SHP77 treated with DMSO at 0.1 percent for 48 hours (cell line): ENCODE measurements around the gene TTLL3.
A peak's percentile ranks its signal among the peaks of the same experiment; 100 is the strongest.
"Not testable (repeated sequence)": the region's sequence is repeated elsewhere in the genome, so short reads cannot be mapped to it uniquely, and the experiment has no call there.

Experiments used
- DNase-seq: peaks from one replicate; lab custom pipeline; 2025; lab: John Stamatoyannopoulos, UW

Gene TTLL3

DNA sequence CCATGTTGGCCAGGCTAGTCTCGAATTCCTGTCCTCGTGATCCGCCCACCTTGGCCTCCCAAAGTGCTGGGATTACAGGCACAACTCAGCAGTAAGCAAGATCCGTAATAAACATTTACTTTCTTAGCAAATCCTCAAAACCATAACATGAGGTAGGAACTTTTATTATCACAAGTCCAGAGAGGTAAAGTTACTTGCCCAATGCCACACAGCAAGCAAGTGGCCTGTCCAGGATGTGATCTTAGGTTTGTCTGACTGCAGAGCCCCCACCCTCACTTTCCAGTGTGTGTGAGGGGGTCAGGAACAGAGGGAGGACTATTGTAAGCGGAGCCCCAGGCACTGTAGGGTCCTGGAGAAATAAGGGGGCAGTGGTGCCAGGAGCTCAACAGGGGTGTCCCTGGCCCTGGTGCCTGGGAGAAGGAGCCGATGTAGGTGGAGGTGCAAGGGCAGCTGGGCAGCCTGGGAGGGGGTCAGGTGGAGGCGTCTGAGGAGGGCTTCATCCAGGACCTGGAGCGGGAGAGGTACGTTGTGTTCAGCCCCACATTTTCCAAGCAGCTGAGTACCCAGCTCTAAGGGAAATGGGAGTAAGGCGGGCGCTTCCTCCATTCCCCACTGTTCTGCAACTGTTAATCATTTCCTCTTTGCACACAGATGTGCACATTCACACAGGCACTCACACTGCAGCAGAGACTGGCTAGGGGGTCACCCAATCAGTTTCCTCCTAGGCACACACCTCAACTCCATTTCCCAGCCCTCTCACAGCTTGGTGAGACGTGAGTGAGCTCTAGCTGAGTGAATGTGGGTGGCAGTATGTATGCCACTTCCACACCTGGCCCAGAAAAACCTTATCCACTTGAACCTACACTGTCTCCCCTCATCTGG lies 27.9 kb downstream of the TTLL3 start:
- DNase-seq: no peak

DNA sequence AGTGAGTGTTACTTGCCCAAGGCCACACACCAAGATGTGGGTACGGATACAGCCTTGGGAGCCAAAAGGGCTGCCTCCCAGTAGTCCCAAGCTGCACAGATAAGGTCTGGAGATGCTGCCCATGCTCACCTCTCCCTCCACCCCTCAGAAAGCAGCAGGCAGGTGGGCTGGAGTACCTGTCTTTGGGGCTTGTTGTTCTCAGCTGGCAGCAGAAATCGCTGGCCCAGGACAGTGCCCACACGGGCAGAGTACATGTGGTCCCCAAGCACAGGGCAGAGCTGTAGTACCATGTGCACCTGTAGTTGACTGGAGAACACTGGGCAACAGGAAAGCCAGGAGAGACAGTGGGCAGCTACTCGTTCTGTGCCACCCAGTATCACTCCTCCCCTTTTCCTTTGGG lies 28.8 kb downstream of the TTLL3 start:
- no peak for DNase-seq

DNA sequence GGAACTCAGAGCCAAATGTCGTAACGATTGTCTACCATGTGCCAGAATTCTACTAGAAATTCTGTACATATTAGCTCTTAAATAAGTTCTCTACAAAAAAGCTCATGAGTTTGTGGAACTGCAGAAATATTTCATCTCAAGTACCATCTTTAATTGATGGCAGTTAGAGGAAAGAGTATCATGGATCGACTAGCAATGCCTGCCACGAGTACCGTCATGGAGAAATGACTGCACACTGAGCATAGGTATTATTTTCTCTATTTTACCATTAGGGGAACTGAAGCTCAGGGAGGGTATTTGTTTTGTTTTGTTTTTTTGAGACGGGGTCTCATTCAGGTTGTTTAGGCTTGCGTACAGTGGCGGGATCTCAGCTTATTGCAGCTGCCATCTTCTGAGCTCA lies 31.0 kb downstream of the TTLL3 start:
- no peak for DNase-seq

DNA sequence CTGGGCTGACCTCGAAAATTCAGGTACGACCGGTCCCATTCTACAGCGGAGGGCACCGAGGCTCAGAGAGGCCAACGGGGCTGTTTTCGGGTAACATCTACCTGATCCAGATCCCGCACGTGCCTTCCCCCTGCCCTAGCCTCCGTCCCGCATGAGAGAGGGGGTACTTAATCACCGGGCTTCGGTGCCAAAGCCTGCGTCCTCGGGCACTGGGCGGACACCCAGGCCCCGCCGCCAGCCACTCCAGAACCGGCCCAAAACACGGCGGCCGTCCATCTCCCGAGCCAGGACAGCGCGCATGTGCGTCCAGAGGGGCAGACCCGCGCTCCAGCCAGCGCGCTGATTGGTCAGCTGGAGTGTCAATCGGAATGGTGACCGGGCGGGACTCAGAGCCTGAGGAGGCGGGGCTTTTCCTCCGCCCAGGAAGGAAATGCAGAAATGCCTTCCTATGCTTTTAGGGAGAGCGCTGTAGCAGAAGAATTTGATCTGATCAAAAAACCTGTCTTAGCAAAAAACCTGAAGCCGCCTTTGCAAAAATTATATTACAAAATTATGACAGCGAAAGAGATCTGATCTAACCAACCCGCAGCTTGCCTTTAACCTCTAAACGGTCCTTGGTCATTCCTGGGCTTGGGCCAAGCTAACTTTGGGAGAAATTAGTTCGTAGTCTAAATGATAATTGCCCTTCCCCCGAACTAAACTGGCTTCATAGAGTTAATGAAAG lies 33.8 kb downstream of the TTLL3 start, which contains the start of gene RPUSD3:
TSS of gene RPUSD3 (minus strand) at position 294 of the 724 bp plus-strand sequence. CDS start at position 276, 18 bp downstream.
- peak; percentile 66 for DNase-seq

DNA sequence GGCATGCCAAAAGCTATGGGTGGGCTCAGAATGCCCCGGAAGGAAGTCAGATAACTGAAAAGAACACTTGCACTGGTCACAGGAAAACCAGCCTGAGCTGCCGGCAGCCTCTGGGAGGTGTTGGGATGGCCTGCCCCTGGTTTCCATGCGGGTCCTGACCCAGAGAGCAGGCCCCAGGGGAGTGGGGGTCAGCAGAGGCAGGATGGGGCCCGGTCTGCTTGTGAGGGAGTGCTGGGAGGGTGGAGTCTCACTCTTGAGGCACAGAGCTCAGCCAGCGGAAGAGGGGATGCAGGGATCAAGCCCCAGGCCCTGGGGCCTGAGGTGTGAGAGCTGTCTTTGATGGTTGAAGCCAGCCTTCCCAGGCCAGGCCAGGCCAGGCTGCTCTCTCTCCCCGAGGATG lies 36.2 kb downstream of the TTLL3 start:
- DNase-seq: no peak

DNA sequence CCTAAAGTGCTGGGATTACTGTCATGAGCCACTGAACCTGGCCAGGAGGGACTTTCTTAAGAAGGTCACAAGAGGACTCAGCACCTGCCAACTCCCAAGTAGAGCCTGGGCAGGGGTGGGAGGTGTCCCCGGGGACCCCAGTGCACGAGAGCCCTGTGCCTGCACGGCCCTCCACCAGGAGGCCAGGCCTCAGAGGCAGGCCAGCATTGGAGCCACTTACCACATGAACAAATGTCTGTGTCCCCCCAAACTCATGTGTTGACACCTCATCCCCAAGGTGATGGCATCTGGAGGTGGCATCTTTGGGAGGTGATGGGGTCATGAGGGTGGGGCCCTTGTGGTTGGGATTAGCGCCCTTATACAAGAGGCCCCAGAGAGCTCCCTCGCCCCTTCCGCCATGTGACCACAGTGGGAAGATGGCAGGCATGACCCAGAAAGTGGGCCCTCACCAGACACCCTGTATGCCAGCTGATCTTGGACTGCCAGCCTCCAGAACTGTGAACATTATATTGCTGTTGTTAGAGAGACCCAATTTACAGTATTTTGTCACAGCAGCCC lies 36.9 kb downstream of the TTLL3 start:
- DNase-seq: no peak

DNA sequence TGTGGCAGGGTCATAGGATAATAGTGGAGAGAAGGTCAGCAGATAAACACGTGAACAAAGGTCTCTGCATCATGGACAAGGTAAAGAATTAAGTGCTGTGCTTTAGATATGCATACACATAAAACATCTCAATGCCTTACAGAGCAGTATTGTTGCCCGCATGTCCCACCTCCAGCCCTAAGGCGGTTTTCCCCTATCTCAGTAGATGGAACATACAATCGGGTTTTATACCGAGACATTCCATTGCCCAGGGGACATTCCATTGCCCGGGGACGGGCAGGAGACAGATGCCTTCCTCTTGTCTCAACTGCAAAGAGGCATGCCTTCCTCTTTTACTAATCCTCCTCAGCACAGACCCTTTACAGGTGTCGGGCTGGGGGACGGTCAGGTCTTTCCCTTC lies 37.8 kb downstream of the TTLL3 start:
- not testable (repeated sequence) for DNase-seq

DNA sequence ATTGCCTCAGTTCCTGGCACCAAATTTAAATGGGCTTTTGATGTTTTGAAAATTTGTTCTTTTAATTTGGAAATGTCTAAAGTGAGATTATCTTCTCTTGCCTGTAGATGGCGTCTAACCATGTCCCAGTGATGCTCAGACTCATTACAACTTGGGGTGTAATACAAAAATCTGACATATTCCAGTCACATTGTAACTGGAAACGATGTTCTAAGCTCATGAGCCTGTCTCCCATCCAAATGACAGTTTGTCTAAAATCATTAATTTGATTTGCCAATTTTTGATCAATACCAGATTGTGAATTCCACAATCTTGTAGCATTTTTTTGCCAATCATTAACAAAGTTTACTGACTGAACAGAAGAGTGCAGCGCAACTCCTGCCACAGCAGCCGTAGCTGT lies 38.8 kb downstream of the TTLL3 start:
- DNase-seq: peak; percentile 30

DNA sequence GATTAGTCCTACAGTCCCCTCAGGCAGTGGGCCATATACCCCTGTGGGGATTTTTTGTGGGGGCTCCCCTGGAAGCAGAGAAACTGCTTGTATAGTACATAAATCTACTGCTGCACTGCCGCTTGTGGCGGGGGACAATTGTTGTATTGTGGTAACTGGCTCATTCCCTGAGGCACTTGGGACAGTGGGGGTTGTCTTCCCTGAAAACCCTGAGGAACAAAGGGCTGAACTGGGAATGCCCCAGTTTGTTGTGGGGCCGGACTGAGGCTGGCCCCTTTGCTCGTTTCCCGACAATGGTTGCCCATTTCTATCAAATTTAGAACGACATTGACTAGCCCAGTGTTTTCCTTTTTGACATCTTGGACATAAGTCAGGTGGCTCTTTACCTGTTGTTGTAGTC lies 41.3 kb downstream of the TTLL3 start:
- not testable (repeated sequence) for DNase-seq

DNA sequence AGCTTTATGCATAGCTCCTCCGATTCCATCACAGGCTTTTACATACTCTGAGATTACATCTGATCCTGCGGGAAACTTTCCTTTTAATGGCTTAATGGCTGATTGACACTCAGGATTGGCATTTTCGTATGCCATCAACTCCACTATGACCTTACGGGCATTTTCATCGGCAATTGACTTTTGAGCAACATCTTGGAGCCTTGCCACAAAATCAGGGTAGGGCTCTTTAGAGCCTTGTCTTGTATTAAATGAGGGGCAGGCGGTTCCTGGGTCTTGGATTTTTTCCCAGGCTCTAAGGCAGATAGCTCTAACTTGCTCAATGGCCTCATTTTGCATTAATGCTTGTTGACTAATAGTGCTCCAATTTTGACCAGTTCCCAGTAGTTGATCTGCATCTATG lies 41.9 kb downstream of the TTLL3 start:
- DNase-seq: not testable (repeated sequence)

DNA sequence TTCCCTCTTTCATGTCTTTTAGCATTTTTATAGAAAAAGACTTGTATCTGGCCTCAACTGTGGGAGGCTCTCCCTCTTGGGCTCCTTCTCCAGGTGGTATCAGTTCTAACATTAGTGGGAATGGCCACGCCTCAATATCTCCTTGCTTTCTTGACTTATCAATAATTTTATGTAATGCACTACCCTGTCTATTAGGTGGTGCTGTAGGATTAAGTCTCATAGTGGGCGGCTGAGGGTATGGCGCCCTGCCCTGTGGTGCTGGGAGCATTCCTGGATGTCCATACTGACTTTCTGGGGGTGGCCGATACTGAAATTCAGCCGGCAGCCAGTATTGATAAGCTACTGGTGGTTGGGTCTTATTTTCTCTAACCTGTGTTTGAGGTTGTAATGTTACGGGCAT lies 42.5 kb downstream of the TTLL3 start:
- DNase-seq: no peak

DNA sequence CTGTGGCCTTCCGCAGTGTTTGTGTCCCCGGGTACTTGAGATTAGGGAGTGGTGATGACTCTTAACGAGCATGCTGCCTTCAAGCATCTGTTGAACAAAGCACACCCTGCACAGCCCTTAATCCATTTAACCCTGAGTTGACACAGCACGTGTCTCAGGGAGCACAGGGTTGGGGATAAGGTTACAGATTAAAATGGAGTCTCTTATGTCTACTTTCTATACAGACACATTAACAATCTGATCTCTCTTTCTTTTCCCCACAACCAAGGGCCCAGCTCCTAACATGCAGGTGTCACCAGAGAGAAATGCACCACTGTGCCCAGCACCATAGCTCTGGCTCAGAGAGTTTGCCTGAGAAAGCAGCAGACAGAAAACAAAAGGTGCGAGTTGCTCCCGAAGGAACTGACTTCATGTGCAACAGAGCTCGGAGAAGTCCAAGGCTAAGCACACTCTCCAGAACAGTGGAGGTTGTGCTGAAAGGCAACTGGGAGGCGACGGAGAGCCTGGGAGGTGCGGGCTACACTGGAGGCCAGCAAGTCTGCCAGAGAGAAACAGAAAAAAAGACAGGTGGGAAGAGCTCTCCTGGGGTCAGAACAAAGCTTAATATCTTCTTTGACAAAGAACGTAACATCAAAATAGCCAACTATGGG lies 44.4 kb downstream of the TTLL3 start:
- DNase-seq: not testable (repeated sequence)

DNA sequence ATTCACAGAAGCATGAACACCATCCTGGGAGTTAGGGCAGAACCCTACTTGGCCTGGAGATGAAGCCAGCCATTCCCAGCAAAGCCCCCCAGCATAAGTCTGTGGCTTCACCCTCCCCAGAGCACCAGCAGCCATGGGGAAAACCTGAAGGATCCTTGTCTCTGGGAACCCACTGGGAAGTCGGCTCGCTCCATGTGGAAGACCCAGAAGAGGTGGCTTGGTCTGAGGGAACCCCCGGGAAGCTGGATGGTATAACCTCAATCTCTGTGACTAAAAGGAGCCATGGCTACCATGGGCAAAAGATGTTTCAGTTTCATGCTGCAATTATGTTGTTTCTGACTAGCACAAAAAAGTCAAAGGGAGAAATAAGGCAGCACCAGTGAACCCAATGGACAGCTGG lies 45.5 kb downstream of the TTLL3 start:
- no peak for DNase-seq

DNA sequence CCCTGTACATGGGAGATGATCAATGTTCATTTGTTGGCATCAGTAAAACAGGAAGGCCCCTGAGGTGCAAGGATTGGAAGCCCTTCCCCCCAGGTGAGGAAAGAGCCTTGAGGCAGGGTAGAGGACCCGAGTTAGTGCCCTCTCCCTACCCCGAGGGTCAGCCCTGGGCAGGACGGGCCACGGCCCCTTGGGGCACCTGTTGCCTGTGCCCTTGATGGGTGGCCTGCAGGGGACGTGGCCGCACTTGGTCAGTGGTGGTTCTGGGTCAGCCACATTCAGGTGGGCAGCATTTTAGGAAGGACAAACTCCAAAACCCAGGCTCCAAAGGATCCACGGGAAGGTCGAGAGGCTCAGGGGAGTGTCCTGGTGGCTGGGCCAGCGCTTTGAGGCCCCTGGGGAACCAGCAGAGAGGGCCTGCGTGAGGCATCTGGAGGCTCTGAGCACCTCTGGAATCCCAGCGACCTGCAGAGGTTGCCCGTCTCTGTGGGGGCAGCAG lies 49.5 kb downstream of the TTLL3 start:
- no peak for DNase-seq

DNA sequence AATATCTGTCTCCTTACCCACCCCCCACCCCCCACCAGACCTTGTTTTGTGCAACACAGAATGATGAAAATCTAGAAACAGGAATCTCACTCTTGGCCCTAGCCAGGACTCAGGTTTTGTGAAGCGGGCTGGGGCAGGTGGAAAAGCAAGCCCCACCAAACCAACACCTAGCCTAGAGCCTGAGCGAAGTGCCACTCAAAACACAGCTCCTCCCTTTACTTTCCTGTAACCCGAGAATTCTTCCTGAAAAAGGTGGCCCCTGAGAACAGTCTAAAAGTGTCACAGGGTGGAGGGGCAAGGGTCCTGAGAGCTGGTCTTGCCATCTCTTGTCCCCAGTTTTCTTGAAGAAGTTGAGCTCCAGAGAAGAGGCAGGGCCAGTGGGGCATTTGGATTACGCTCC lies 51.1 kb downstream of the TTLL3 start:
- DNase-seq: no peak

DNA sequence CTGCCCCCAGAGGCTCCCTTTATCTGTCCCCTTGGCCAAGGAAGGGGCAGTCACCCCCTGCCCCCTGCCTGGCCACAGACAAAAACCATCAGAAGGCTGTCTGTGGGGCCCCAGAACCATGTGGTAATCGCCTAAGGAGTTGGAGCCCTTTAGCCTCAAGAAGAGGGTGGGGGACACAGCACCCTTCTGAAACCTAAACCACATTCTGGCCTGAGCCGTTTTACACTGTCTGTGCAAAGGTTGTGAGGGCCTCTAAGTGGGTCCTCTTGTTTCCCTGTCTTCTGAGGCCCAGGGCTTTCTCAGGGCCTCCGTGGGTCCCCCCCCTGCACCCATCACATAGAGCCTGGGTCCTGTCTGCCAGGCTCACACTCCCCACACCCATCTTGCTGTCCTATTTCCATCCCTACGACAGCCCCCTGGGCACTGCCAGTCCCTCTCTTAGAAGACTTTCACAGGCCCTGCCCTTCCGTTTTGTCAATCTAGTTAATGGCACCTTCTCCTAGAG lies 51.6 kb downstream of the TTLL3 start:
- no peak for DNase-seq

DNA sequence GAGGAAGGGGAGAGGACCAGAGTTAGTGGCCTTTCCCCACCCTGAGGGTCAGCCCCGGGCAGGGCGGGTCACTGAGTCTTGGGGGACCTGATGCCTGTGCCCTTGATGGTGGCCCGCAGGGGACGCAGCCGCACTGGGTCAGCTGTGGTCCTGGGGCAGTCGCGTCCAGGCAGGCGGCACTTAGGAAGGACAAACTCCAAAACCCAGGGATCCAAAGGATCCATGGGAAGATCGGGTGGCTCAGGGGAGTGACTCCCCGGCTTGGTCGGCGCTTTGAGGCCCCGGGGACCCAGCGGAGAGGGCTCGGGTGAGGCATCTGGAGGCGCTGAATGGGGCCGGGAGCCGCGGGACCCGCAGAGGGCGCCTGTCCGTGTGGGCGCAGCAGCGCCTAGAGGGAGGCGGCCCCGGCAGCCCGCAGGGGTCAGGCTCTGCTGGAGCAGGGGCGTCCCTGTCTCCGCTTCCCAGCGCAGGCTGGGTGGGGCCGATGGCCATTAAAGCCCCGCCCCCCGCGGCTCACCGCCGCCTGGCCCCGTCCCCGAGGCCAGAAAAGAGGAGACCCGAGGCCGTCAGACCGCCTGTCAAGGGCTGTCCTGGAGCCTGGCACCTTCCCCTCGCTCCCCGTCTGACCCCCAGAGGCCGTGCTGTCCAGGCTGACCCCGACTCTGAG lies 52.5 kb downstream of the TTLL3 start:
- no peak for DNase-seq

DNA sequence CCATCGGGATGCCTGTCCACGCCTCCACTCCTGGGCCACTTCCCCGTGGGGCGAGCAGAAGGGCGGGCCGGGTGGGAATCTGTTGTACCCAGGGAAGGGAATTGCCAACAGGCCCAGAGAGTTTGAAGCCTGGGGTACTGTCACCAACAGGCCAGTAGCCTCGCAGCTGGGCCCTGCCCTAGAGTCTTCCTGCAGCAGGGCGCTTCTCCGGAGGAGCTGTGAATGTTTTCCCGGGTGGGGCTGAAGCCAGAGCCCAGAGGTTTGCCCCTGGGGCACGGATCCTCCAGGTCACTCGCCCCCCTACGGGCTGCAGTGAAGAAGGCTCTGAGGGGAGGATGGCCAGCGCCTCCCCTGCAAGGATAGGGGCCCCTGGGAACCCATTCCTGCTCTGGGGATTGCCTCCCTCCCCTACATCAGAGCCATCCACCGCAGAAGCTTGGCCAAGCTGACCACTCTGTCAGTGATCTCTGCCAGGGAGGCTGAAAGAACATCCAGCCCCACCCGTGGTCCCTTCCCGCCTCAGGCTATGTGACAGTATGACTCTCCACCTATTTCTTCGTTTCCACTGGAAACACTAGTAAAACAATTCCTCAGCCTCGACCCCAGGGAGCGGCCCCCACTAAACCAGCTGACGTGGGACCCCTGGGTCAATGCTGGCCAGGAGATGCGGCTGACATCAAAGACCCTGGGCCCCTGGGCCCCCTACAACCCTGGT lies 53.2 kb downstream of the TTLL3 start:
- DNase-seq: no peak

DNA sequence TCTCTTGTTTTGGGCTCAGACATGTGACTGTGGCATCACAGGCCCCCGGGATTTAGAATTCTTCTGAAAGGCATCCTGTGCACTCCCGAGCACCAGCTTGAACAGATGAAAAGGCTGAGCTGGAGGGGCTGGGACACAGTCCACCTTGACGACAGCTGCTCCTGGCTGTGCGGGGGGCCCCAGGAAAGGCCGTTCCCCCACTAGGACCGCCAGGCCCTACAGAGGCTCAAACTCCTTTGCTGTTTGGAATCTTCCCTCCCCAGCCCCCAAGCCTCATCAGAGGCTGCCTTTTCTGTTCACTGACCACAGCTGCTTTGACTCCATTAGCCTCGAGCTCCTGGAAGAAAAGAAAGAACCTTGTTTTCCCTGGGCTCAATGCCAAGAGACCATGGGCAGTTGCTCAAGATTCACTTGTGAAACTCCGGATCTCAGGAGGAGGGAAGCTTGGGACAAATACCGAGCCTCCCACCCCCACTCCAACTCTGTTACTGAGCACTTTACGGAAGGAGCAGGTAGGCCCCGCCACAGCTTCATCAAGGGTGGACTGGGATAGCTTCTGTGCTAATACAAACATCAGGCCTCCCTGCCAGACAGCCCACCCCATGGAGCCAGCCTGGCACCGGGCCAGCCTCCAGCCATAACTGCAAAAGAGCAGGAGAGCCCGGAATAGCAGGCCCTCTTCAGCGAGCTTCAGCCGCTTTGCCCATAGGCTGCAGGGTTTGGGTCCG lies 54.3 kb downstream of the TTLL3 start:
- peak; percentile 68 for DNase-seq

DNA sequence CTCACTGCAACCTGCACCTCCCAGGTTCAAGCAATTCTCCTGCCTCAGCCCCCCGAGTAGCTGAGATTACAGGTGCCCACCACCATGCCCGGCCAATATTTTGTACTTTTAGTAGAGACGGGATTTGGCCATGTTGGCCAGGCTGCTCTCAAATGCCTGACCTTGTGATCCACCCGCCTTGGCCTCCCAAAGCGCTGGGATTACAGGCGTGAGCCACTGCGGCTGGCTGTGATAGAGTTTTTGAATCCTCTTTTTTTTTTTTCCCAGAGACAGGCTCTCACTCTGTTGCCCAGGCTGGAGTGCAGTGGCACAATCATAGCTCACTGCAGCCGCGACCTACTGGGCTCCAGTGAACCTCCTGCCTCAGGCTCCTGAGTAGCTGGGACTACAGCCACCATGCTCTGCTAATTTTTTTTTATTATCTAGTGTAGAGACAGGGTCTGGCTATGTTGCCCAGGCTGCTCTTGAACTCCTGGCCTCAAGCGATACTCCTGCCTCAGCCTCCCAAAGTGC lies 55.1 kb downstream of the TTLL3 start:
- not testable (repeated sequence) for DNase-seq
